HepG2 (cell line): Measurements from ENCODE around the gene ATE1. TPM values are rescaled to one million over a fixed set of nuclear protein-coding genes. Genes with fewer than 3 reads are reported as not detected.
A peak's percentile ranks its signal among the peaks of the same experiment; 100 is the strongest.

Experiments used
- AHDC1 ChIP-seq: sonication (generic); formaldehyde crosslinking; IDR thresholded peaks from 2 replicates; pipeline ENCODE4 v1.5.1; 2020; ENCODE audit warnings: mild to moderate bottlenecking, missing genetic modification reagents, borderline replicate concordance
- BRF2 ChIP-seq: sonication (generic); formaldehyde crosslinking; IDR thresholded peaks from 2 replicates; pipeline ENCODE4 v1.8.1; 2022; ENCODE audit warnings: mild to moderate bottlenecking, missing genetic modification reagents
- HHEX ChIP-seq: IDR thresholded peaks from 2 replicates; pipeline ENCODE4 v1.6.1; 2016; ENCODE audit warnings: control low read depth
- NFIC ChIP-seq: IDR thresholded peaks from 2 replicates; pipeline ENCODE4 v1.6.1; 2012; ENCODE audit warnings: mild to moderate bottlenecking, low read length, inconsistent platforms
- NR2C2 ChIP-seq: sonication (generic); formaldehyde crosslinking; IDR thresholded peaks from 2 replicates; pipeline ENCODE4 v1.4.0; 2020; ENCODE audit warnings: missing genetic modification reagents, mild to moderate bottlenecking, moderate library complexity, borderline replicate concordance
- POGK ChIP-seq: sonication (generic); formaldehyde crosslinking; conservative IDR thresholded peaks from 2 replicates; pipeline ENCODE4 v1.8.0; 2022; ENCODE audit warnings: mild to moderate bottlenecking, moderate library complexity, missing genetic modification reagents
- RFXAP ChIP-seq: sonication (generic); formaldehyde crosslinking; IDR thresholded peaks from 2 replicates; pipeline ENCODE4 v1.4.0; 2020; ENCODE audit warnings: missing genetic modification reagents, borderline replicate concordance
- RXRB ChIP-seq: IDR thresholded peaks from 2 replicates; pipeline ENCODE4 v1.6.1; 2016; ENCODE audit warnings: borderline replicate concordance, missing genetic modification reagents, missing compliant biosample characterization
- SOX13 ChIP-seq, 3 experiments: fragments of 450-650 bp in 1 of 3; sonication (generic) in 1 of 3; formaldehyde crosslinking in 1 of 3; IDR thresholded peaks in 2 of 3; conservative IDR thresholded peaks in 1 of 3; 2 replicates each; pipeline versions ENCODE4 v1.5.0 to v1.6.1; 2016 to 2020; ENCODE audit warnings: antibody characterized with exemption in 1 of 3, mild to moderate bottlenecking in 1 of 3, missing compliant biosample characterization in 1 of 3, missing genetic modification reagents in 1 of 3, moderate library complexity in 1 of 3
- U2AF2 ChIP-seq: fragments of 200-400 bp; formaldehyde crosslinking; IDR thresholded peaks from 2 replicates; pipeline ENCODE4 v1.6.1; 2017; ENCODE audit warnings: low read depth, mild to moderate bottlenecking, low read length
- ZNF484 ChIP-seq: sonication (generic); formaldehyde crosslinking; IDR thresholded peaks from 2 replicates; pipeline ENCODE4 v1.5.1; 2020; ENCODE audit warnings: mild to moderate bottlenecking, low read depth, missing genetic modification reagents, borderline replicate concordance
- ZNF609 ChIP-seq: sonication (generic); formaldehyde crosslinking; IDR thresholded peaks from 2 replicates; pipeline ENCODE4 v1.4.0; 2020; ENCODE audit warnings: mild to moderate bottlenecking, missing genetic modification reagents, borderline replicate concordance
- polyA plus RNA-seq, 8 experiments: library from polyadenylated mRNA; depleted of rRNA in 3 of 8; stranded (reverse) in 7 of 8; unstranded in 1 of 8; fragments of >200 nt; fragmentation: Illumina TruSeq in 4 of 8; extraction: Trizol in 4 of 8; gene quantifications; 2 replicates each; pipeline versions ENCODE4 v1.2.1 to v1.2.3, GENCODE V29; 2011 to 2016; ENCODE audit warnings: low read depth in 4 of 8, missing spikeins in 1 of 8, mixed read lengths in 1 of 8; ENCODE audit not compliant: insufficient read depth in 1 of 8
- total RNA-seq, 5 experiments: library from RNA; depleted of rRNA; stranded (reverse); fragments of >200 nt; fragmentation: Illumina TruSeq; extraction: Trizol; gene quantifications; 2 replicates each; pipeline ENCODE4 v1.2.3, GENCODE V29; 2016; ENCODE audit warnings: low read depth in 1 of 5
- TF ChIP-seq, protein P1 (sequence below): sonication (generic); formaldehyde crosslinking; IDR thresholded peaks from 2 replicates; pipeline ENCODE4 v1.4.0; 2020; ENCODE audit warnings: missing genetic modification reagents, borderline replicate concordance

Gene ATE1
- total and polyA plus RNA-seq, 2 of the 13 experiments (the other 11 are each of a cell fraction or from before 2014, with no cell fraction given), result 17.5 to 42.2 TPM

DNA sequence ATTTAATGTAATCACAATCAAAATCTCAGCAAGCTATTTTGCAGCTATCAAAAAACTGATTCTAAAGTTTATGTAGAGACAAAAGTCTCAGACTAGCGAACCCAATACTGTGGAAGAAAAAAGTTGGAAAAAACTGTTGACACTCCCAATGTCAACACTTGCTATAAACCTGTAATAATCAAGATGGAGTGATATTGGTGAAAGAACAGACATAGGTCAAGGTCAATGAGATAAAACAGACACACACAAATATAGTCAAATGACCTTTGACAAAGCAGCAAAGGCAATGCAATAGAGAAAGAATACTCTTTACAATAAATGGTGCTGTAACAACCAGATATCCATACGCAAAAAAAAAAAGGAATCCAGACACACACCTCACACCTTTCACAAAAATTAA, 84.5 kb downstream of the ATE1 start (continued):
- TF ChIP-seq ZNF484 (CRISPR knock-in tag) (no peak), HHEX (peak; percentile 87), BRF2 (CRISPR knock-in tag) (no peak), NFIC (peak; percentile 56; the same call in 1 of the 2 replicates), RFXAP (CRISPR knock-in tag) (no peak), SOX13 (IDR thresholded peaks at IDR 0.05) (peak; percentile 25; the same call in 1 of the 2 replicates), SOX13 (CRISPR knock-in tag; conservative IDR thresholded peaks at IDR 0.05 in 1 of 2, IDR thresholded peaks at IDR 0.05 in 1 of 2) (peak in 1 of 2 experiments; percentile 91; a peak in 2 of 4 replicates), AHDC1 (CRISPR knock-in tag) (peak; percentile 51; the same call in 1 of the 2 replicates), ZNF609 (peak; percentile 88), U2AF2 (no peak), POGK (no peak), NR2C2 (CRISPR knock-in tag) (peak; percentile 56; the same call in 1 of the 2 replicates), RXRB (peak; percentile 65)
- TF ChIP-seq, protein P1, sequence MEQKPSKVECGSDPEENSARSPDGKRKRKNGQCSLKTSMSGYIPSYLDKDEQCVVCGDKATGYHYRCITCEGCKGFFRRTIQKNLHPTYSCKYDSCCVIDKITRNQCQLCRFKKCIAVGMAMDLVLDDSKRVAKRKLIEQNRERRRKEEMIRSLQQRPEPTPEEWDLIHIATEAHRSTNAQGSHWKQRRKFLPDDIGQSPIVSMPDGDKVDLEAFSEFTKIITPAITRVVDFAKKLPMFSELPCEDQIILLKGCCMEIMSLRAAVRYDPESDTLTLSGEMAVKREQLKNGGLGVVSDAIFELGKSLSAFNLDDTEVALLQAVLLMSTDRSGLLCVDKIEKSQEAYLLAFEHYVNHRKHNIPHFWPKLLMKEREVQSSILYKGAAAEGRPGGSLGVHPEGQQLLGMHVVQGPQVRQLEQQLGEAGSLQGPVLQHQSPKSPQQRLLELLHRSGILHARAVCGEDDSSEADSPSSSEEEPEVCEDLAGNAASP (CRISPR knock-in tag), result 0 out of 2 replicates have a peak, but pooled peaks have one; percentile 18
